ENCODE measurements around the gene CCNY.

The CCNY gene

DNA sequence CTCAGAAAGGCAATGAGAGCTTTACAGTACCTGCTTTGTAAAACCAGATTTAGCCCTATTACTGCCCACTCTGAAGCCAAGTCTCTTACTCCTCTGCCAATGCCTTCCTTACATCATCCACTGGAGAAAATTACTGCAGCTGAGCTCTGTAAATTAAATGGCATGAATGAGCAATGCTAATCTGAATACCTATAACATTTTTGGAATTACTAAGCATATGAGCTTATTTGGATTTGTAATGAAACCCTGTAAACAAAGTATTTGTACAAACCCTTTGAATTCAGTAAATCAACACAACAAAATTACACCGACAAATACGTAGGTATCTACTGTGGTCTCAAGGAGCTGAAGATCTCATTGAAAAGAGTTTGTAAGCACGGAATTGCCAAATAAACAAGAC is 12.1 kb upstream of the CCNY start:
- H3K27ac ChIP-seq, result no peak overlapping the region
- no peak for TF ChIP-seq ZFX (IDR thresholded peaks at IDR 0.05; ENCODE audit: borderline replicate concordance)
- TF ChIP-seq, protein P1, sequence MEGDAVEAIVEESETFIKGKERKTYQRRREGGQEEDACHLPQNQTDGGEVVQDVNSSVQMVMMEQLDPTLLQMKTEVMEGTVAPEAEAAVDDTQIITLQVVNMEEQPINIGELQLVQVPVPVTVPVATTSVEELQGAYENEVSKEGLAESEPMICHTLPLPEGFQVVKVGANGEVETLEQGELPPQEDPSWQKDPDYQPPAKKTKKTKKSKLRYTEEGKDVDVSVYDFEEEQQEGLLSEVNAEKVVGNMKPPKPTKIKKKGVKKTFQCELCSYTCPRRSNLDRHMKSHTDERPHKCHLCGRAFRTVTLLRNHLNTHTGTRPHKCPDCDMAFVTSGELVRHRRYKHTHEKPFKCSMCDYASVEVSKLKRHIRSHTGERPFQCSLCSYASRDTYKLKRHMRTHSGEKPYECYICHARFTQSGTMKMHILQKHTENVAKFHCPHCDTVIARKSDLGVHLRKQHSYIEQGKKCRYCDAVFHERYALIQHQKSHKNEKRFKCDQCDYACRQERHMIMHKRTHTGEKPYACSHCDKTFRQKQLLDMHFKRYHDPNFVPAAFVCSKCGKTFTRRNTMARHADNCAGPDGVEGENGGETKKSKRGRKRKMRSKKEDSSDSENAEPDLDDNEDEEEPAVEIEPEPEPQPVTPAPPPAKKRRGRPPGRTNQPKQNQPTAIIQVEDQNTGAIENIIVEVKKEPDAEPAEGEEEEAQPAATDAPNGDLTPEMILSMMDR (IDR thresholded peaks at IDR 0.05), result no peak

DNA sequence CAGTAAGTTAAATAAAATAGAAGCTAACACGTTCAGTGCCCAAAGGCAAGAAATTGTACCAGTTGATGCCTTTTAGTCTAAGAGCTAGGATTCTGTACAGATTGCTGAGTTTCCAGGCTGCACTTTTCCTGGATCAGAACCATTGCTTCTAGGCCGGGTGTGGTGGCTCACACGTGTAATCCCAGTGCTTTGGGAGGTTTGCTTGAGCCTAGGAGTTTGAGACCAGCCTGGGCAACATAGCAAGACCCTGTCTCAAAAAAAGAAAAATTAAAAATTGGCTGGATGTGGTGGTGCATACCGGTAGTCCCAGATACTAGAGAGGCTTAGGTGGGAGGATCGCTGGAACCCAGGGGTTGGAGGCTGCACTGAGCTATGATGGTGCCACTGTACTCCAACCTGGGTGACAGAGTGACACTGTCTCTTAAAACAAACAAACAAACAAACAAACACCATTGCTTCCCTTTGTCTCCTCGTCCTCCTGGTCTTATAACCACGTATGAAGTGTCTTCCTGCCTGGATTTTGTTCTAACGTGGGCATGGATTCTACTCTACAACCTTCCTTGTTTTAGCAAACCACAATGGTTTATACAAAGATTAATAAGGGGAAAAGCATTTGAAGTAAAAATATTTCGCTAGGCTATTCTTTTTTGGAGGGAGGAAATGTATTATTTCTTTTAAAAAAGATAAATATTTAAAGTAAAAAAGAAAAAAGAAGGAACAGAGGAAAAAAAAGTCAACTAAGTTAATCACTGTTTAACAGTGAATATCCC is 9.7 kb upstream of the CCNY start:
- TF ChIP-seq, protein P1 (IDR thresholded peaks at IDR 0.05), result no peak
- TF ChIP-seq ZFX (IDR thresholded peaks at IDR 0.05; ENCODE audit: borderline replicate concordance), result no peak
- no peak overlapping the region for H3K27ac ChIP-seq

DNA sequence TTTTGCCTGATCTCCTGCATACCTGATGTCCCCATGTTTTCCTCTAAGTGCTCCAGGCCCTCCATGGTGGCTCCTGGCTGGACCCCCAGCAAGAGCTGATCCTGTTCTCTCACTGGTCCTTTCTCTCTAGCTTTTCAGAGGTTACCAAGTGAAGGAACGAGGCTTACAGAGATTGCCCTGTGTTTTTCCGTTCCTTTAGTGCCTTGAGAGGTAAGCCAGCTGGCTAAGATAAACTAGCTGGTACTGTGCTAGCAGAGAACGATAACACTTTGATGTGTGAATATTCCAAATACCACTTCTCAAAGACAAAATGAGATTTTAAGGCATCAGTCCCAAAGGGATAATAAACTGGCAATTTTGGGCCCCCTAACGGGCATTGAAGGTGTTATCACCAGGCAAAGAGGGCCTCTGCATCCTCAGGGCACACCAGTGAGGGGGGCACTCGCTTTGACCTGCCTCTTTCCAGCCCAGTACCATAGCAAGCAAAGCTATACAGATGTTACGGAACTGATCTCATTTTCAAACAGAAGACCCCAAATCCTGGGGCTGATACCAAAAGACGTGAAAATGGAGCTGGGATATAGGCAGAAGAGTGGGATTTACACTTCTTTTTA is 8.4 kb upstream of the CCNY start:
- TF ChIP-seq, protein P1 (IDR thresholded peaks at IDR 0.05), result no peak
- TF ChIP-seq ZFX (IDR thresholded peaks at IDR 0.05; ENCODE audit: borderline replicate concordance), result no peak
- no peak overlapping the region for H3K27ac ChIP-seq

DNA sequence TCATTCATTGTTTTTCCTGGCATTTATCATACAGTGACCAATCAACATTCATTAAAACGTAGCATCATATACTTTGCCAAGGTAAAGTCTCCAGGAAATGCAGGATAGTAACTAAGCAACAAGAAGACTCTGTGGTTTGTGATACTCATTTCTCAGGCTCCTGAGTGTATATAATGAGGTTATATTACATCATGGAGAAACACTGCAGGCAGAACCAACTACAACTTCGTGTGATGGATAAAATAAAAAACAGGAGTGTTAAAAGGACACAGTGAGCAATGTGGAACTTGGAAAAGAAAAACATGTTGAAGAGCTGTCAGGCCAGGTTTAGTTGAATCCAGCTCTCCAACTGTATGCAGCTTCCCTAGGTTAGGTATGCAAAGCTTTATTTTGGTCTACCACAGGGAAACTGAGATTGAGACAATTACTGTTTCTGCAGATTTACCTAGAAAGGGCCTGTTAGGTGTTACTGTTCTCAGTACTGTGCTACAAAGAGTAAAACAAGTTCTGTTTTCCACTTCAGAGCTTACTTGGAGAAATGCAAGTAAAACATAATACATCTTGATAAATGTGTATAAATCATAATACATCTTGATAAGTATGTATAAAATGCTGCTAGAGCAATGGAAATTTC is 7.8 kb upstream of the CCNY start:
- H3K27ac ChIP-seq, result no peak overlapping the region
- no peak for TF ChIP-seq ZFX (IDR thresholded peaks at IDR 0.05; ENCODE audit: borderline replicate concordance)

DNA sequence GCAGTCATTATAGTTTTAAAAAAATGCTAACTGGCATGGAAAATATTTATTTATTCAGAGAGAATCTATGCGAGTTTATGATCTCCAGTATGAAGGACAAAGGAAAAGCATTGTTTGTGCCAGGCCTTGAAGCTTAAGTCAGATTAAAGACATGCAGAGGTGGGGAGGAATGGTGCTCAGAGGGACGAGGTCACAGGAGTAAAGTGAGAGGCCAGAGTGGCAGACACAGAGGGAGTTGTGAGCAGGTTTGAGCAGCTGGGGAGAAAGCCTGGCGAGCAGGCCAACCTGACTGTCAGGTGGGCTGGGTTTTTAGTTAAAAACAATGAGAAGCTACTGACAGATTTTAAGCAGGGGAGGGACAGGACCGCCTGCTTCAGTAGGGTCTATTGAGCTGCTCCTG is 6.8 kb upstream of the CCNY start:
- TF ChIP-seq ZFX (IDR thresholded peaks at IDR 0.05; ENCODE audit: borderline replicate concordance), result no peak
- TF ChIP-seq, protein P1 (IDR thresholded peaks at IDR 0.05), result no peak
- no peak overlapping the region for H3K27ac ChIP-seq

DNA sequence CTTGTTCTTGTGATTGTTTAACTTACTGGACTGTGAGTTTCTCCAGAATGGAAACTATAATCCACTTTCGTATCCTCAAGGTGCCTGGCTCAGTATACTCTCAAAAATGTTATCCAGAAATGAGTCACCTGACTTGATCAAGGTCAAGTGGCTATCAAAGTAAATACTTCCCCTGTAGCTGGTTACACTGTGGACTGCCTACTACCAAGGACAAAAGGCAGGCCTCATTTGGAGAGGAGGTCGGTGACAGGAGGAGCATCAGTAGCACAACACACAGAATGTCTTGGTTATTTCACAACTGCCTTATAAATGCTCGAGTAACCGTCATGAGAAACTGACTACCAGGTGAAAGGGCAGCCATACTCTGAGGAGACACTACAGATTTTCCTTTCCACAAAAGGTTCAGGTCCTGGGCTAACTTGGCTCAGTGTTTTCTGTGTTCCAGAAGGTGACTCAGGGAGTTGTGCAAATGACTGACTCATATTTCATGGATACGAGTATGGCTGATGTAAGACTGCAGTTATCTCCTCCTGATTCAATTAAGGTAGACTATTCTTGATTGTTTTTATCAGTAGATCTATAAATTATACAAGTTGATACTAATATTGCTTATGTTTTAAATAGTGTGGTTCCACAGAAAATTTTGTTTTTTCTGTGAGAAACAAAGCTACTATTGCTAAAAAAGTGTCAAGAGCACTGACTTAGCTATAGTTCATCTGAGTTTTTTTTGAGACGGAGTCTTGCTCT is 4.2 kb upstream of the CCNY start:
- H3K27ac ChIP-seq, result peak overlapping the region; percentile 29
- TF ChIP-seq ZFX (IDR thresholded peaks at IDR 0.05; ENCODE audit: borderline replicate concordance), result no peak

DNA sequence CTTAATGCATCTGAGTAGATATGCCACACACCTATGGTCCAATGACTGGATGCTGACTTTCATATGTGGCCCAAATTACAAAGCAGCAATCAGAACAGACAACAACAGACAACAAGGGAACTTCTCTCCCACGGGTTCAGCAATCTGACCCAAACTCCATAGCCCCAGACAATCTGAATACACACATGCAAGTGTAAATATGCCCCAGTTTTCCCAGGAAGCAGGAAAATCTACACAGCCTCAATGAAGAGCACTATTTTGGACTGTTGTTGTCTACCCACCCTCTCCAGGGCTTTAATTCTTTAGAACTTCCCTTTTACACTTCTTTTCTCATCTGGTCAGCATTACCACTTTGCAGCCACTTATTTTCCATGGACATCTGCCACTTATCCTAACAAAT is 2.0 kb upstream of the CCNY start:
- no peak overlapping the region for H3K27ac ChIP-seq
- TF ChIP-seq, protein P1 (IDR thresholded peaks at IDR 0.05), result no peak
- no peak for TF ChIP-seq ZFX (IDR thresholded peaks at IDR 0.05; ENCODE audit: borderline replicate concordance)
